Brain pericyte (primary cell): ENCODE data around the gene IRGQ.
"Not testable (repeated sequence)": the region's sequence is repeated elsewhere in the genome, so short reads cannot be mapped to it uniquely, and the experiment has no call there.

Experiments used
- DNase-seq: peaks from one replicate; pipeline ENCODE4 v3.0.0-alpha.2; 2012; ENCODE audit warnings: low read depth, low spot score

IRGQ gene, protein sequence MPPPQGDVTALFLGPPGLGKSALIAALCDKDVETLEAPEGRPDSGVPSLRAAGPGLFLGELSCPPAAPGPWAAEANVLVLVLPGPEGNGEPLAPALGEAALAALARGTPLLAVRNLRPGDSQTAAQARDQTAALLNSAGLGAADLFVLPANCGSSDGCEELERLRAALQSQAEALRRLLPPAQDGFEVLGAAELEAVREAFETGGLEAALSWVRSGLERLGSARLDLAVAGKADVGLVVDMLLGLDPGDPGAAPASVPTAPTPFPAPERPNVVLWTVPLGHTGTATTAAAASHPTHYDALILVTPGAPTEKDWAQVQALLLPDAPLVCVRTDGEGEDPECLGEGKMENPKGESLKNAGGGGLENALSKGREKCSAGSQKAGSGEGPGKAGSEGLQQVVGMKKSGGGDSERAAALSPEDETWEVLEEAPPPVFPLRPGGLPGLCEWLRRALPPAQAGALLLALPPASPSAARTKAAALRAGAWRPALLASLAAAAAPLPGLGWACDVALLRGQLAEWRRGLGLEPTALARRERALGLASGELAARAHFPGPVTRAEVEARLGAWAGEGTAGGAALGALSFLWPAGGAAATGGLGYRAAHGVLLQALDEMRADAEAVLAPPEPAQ

GRCh38 chr19:43595999-43596841 is at the start of gene IRGQ, which contains the start of gene ZNF576:
TSS of gene IRGQ (minus strand) at chr19:43596134. CDS start at chr19:43595338, 796 bp downstream.
TSS of gene ZNF576 (plus strand) at chr19:43596595. CDS start at chr19:43597109, 514 bp downstream.
- DNase-seq, result peak; percentile 100

DNA sequence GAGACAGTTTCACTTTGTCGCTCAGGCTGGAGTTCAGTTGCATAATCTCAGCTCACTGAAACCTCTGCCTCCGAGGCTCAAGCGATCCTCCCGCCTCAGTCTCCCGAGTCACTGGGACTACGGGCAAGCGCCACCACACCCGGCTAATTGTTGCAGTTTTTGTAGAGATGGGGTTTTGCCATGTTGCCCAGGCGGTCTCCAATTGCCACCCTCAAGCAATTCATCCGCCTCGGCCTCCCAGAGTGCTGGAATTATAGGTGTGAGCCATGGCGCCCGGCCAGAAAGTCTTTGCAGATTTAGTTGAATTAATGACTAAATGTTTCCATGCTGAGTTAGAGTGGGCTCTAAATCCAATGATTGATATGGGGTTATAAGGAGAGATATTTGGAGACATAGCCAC is 48.2 kb upstream of the IRGQ start:
- no peak for DNase-seq

GRCh38 chr19:43643326-43643725 is 47.4 kb upstream of the IRGQ start:
- DNase-seq, result no peak

- DNase-seq, result no peak
Measured at GRCh38 chr19:43642531-43642930, 46.6 kb upstream of the IRGQ start.

- no peak for DNase-seq
Measured at GRCh38 chr19:43641333-43641732, 45.4 kb upstream of the IRGQ start.

GRCh38 chr19:43640424-43640757 is 44.5 kb upstream of the IRGQ start:
- no peak for DNase-seq

- DNase-seq, result no peak
Measured at GRCh38 chr19:43639519-43640423, 43.8 kb upstream of the IRGQ start, which contains the start of gene CADM4. TSS of gene CADM4 (minus strand) at chr19:43639850. CDS start at chr19:43639790, 60 bp downstream.

GRCh38 chr19:43638995-43639518 is 43.1 kb upstream of the IRGQ start:
- no peak for DNase-seq

- no peak for DNase-seq
Measured at GRCh38 chr19:43638214-43638994, 42.5 kb upstream of the IRGQ start.

GRCh38 chr19:43636121-43636683 is 40.3 kb upstream of the IRGQ start:
- DNase-seq, result no peak

DNA sequence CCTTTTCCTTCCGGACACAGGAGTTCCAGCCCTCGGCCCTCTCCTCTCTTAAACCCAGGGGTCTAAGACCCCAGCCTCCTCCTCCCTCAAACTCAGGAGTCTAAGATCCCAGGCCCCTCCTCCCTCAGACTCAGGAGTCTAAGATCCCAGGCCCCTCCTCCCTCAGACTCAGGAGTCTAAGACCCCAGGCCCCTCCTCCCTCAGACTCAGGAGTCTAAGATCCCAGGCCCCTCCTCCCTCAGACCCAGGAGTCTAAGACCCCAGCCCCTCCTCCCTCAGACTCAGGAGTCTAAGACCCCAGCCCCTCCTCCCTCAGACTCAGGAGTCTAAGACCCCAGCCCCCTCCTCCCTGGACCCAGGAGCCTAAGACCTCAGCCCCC is 39.6 kb upstream of the IRGQ start:
- DNase-seq, result not testable (repeated sequence)

- DNase-seq, result no peak
Measured at GRCh38 chr19:43634872-43635560, 39.1 kb upstream of the IRGQ start.

GRCh38 chr19:43634506-43634871 is 38.6 kb upstream of the IRGQ start:
- no peak for DNase-seq

- DNase-seq, result no peak
Measured at GRCh38 chr19:43634068-43634467, 38.1 kb upstream of the IRGQ start.

DNA sequence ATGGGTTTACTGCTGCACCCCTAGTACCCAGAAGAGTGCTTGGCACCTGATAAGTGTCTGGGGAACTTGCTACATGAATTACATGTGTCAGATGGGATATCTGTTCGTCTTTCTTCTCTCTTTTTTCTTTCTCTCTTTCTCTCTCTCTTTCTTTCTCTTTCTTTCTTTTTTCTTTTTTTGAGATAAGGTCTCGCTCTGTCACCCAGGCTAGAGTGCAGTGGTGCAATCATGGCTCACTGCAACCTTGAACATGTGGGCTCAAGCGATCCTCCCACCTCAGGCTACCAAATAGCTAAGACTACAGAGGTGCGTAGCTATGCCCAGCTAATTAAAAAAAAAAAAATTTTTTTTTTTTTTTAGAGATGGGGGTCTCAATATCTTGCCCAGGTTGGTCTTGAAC is 37.6 kb upstream of the IRGQ start:
- DNase-seq, result no peak

DNA sequence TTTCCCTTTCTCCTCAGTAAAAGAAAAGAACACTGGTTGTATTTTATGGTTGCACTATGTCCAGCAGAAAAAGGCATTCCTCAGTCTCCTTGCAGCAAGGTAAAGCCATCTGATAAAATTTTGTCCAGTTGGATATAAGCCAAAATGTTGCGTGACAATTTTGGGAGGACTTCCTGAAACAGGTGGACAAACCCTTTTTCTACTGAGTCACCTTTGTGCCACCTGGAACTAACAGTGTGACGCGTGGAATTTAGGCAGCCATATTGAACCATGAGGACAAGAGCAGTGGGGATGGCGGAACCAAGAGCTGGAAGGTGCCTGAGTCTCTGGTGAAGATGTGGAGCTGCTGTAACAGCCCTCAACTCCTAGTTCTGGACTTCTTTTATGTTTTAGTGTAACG is 35.6 kb upstream of the IRGQ start:
- DNase-seq, result no peak

GRCh38 chr19:43628646-43629326 is 32.9 kb upstream of the IRGQ start:
- DNase-seq, result no peak

- no peak for DNase-seq
Measured at GRCh38 chr19:43626838-43627237, 30.9 kb upstream of the IRGQ start.
